Tibial artery (tissue), 4 donors: ENCODE measurements around the gene TPRG1L.

ENCODE experiments used
- DNase-seq, 2 donors: peaks; one replicate each; pipeline ENCODE4 v3.0.0-alpha.2; 2019
- H3K27ac ChIP-seq, 2 donors: fragments of 200-600 bp; sonication (generic) in 1 of 2; 1 replicate in 1 of 2; 2 replicates in 1 of 2; pipeline ENCODE4 v1.5.1; 2018 to 2019; ENCODE audit warnings: mild to moderate bottlenecking in 1 of 2
- H3K27me3 ChIP-seq, 2 donors: fragments of 200-600 bp; sonication (generic) in 1 of 2; one replicate each; pipeline versions ENCODE4 v1.5.1 to v1.6.0; 2016 to 2019
- H3K36me3 ChIP-seq, 3 donors: fragments of 200-600 bp; sonication (generic) in 2 of 3; one replicate each; pipeline ENCODE4 v1.5.1; 2016 to 2019; ENCODE audit warnings: mild to moderate bottlenecking in 2 of 3
- H3K4me1 ChIP-seq, 4 donors: fragments of 200-600 bp; sonication (generic) in 2 of 4; 1 replicate in 3 of 4; 2 replicates in 1 of 4; pipeline ENCODE4 v1.5.1; 2016 to 2019
- H3K4me3 ChIP-seq, 2 donors: fragments of 200-600 bp; sonication (generic) in 1 of 2; 1 replicate in 1 of 2; 2 replicates in 1 of 2; pipeline ENCODE4 v1.5.1; 2018 to 2019; ENCODE audit warnings: mild to moderate bottlenecking in 2 of 2
- H3K9me3 ChIP-seq, 3 donors: fragments of 200-600 bp; sonication (generic) in 1 of 3; one replicate each; pipeline ENCODE4 v1.5.1; 2016 to 2019
- intact Hi-C: fragments of 100-400 bp; cut with DNase I; formaldehyde crosslinking; loops from one replicate; pipeline ENCODE4 v1.15.0; 2023; ENCODE audit warnings: low total_unique reads
- TF ChIP-seq, protein P1 (sequence below), 2 experiments: fragments of 200-600 bp in 1 of 2; fragments of 450-650 bp in 1 of 2; IDR thresholded peaks; one replicate each; pipeline ENCODE4 v1.5.1; 2017 to 2019; ENCODE audit warnings: antibody characterized with exemption in 2 of 2, mild to moderate bottlenecking in 1 of 2, moderate library complexity in 1 of 2

Gene TPRG1L

DNA sequence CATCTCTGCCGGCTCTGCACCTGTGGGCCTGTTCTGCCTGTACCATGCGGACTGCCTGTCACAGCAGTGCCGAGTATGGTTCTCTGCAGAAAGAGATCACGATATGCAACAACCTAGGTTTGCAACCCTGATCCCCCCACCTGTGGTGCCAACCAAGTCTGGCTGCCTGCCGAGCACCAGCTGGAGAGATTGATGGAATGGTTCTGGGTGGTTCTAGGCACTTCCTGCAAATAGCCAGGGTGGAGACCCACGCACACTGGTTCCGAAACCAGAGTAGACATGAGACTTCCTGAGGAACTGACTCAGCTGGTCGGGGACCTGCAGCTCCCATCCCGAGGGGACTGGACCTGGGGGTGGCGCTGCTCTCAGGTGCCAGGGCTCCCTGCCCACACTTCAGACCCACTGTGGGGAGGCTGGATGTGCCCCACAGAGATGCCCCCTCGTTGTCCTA is 5.4 kb downstream of the TPRG1L start:
- H3K27me3 ChIP-seq: no peaks in the 10 kb centered on the region
- H3K27ac ChIP-seq: no peak overlapping the region
- TF ChIP-seq, protein P1, sequence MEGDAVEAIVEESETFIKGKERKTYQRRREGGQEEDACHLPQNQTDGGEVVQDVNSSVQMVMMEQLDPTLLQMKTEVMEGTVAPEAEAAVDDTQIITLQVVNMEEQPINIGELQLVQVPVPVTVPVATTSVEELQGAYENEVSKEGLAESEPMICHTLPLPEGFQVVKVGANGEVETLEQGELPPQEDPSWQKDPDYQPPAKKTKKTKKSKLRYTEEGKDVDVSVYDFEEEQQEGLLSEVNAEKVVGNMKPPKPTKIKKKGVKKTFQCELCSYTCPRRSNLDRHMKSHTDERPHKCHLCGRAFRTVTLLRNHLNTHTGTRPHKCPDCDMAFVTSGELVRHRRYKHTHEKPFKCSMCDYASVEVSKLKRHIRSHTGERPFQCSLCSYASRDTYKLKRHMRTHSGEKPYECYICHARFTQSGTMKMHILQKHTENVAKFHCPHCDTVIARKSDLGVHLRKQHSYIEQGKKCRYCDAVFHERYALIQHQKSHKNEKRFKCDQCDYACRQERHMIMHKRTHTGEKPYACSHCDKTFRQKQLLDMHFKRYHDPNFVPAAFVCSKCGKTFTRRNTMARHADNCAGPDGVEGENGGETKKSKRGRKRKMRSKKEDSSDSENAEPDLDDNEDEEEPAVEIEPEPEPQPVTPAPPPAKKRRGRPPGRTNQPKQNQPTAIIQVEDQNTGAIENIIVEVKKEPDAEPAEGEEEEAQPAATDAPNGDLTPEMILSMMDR (IDR thresholded peaks at IDR 0.05): no peak

GRCh38 chr1:3630914-3631313 is 6.1 kb downstream of the TPRG1L start:
- Histone ChIP-seq H3K4me1 (peaks cover 0 to 3% (median 2%) of the 10 kb centered on the region in 4 donors), H3K4me3 (no peak overlapping the region), H3K36me3 (peaks cover 69 to 89% (median 82%) of the 10 kb centered on the region in 3 donors), H3K9me3 (no peaks in the 10 kb centered on the region), H3K27me3 (no peaks in the 10 kb centered on the region), H3K27ac (no peak overlapping the region)
- TF ChIP-seq, protein P1 (IDR thresholded peaks at IDR 0.05): no peak
- no peak for DNase-seq
- intact Hi-C loops: no loop called here

More for the DNA sequence above, 5.4 kb downstream of the TPRG1L start:
- no peaks in the 10 kb centered on the region for H3K9me3 ChIP-seq
- DNase-seq: no peak
- intact Hi-C loops: no loop called here
- H3K4me3 ChIP-seq: no peak overlapping the region
- peaks cover 0 to 10% (median 8%) of the 10 kb centered on the region in 4 donors for H3K4me1 ChIP-seq
- H3K36me3 ChIP-seq: peaks cover 66 to 82% (median 77%) of the 10 kb centered on the region in 3 donors

- Histone ChIP-seq H3K4me1 (no peaks in the 10 kb centered on the region), H3K27me3 (no peaks in the 10 kb centered on the region), H3K9me3 (no peaks in the 10 kb centered on the region), H3K36me3 (peaks cover 75 to 96% (median 88%) of the 10 kb centered on the region in 3 donors), H3K4me3 (no peak overlapping the region), H3K27ac (no peak overlapping the region)
- TF ChIP-seq, protein P1 (IDR thresholded peaks at IDR 0.05): no peak
- no peak for DNase-seq
- intact Hi-C loops: no loop called here
Observed at GRCh38 chr1:3631320-3632260, 6.8 kb downstream of the TPRG1L start.

- DNase-seq: no peak
- Histone ChIP-seq H3K4me3 (no peak overlapping the region), H3K27me3 (no peaks in the 10 kb centered on the region), H3K27ac (no peak overlapping the region), H3K36me3 (peaks cover 82 to 100% (median 95%) of the 10 kb centered on the region in 3 donors), H3K4me1 (no peaks in the 10 kb centered on the region), H3K9me3 (no peaks in the 10 kb centered on the region)
- TF ChIP-seq, protein P1 (IDR thresholded peaks at IDR 0.05): no peak
- intact Hi-C loops: no loop called here
Observed at GRCh38 chr1:3632298-3632697, 7.5 kb downstream of the TPRG1L start.

- no peaks in the 10 kb centered on the region for H3K4me1 ChIP-seq
- intact Hi-C loops: no loop called here
- H3K4me3 ChIP-seq: no peak overlapping the region
- no peaks in the 10 kb centered on the region for H3K27me3 ChIP-seq
- H3K27ac ChIP-seq: no peak overlapping the region
- no peak for DNase-seq
- H3K9me3 ChIP-seq: no peaks in the 10 kb centered on the region
- H3K36me3 ChIP-seq: peaks cover 83 to 100% (median 95%) of the 10 kb centered on the region in 3 donors
- TF ChIP-seq, protein P1 (IDR thresholded peaks at IDR 0.05): no peak
Observed at GRCh38 chr1:3632716-3633343, 8.0 kb downstream of the TPRG1L start.
